GM21360 (cell line): Measurements from ENCODE around the gene SNIP1.
"Not testable (repeated sequence)": the region's sequence is repeated elsewhere in the genome, so short reads cannot be mapped to it uniquely, and the experiment has no call there.

Experiments used
- ATAC-seq: cut with Tn5 transposase; IDR thresholded peaks from one replicate; pipeline ENCODE4 v1.9.1; 2021; ENCODE audit warnings: mild to moderate bottlenecking, moderate library complexity; ENCODE audit not compliant: unreplicated experiment

Gene SNIP1

DNA sequence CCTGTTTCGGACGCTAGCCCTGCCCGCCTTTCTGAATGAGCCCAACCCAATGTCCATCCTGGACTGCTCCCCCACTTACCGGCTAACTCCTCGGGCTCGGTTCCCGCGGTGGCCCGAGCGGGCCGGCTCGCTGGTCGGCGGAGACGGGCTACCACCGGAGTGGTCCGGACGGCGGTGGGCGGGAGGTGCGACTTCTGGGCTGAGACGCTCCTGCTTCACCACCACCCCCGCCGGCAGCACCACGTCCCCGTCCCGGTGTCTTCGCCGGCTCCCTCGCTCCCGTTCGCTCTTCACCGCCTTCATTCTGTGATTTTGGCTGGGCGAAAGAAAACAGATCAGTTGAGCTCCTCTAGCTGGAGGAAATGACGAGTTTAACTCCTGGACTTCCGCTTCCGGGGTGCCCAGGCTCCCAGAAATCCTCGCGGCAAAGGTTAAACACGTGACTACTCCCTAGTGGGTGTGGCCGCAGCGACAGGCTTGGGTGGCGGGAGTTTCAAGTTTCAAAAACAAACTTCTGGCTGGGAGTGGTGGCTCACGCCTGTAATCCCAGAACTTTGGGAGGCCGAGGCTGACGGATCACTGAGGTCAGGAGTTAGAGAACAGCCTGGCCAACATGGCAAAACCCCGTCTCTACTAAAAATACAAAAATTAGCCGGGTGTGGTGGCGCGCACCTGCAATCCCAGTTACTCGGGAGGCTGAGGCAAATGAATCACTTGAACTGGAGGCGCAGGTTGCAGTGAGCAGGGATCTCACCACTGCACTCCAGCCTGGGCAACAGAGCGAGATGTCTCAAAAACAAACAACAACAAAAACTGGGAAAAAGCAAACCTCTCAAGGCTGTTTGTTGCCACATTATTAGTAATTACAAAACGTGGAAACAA is at the start of gene SNIP1:
TSS of gene SNIP1 (minus strand) at position 367 of the 882 bp plus-strand sequence. CDS start at position 303, 64 bp downstream.
- peak; percentile 84 for ATAC-seq

DNA sequence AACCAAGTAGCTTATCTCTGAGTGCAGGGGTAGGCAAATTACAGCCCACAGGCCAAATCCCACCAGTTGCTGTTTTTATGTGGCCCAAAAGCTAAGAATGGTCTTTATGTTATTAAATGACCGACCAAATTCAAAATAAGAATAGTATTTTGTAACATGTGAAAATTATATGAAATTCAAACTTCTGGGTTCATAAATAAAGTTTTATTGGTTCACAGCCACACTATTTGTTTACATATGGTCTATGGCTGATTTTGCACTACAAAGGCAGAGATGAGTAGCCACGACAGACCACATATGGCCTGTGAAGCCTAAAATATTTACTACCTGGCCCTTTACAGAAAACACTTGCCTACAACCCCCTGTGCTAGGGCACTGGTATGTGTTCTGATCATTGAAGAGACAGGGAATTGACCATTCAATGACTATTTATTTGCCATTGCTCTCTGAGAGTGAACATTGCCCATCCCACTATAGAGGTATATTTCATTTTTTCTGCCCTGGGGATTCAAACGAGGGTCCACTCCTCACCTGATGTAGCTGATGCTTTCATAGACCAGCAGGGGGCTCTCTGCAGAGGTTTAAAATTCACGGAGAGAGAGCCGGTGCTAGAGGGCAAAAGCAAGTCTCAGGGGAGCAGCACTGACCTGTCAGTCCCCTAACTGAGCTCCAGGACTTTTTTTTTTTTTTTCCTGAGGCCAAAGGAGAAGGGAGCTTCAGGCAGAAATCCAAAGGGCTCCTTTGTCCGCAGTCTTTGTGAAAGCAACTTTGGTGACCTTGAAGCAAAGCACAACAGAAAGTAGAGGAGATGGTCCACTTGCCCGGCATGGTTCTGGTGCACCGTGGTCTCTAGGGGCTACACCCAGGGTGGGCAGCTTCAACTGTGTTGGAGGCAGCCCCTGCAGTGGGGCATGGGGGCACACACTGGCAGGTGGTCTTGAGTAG is 48.9 kb upstream of the SNIP1 start:
- ATAC-seq, result no peak

DNA sequence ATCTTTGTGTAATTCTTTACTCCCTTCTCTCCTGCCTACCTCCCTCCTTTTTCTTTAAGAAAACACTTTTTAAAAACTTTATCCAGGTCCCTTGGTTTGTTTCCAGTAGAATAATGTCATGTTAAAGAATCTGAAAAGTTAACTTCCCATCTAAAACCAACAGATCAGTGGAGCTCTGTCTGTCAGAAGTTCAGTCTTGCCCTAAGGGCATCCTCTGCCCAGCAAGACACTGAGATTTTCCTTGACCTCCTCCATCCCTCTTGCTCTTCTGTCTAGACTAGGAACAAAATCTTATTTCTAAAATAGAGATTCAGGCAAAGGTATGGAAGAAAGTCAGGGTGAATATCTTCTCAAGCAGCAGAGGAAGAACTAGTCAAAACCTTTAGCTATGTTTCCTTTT is 47.3 kb upstream of the SNIP1 start:
- no peak for ATAC-seq

DNA sequence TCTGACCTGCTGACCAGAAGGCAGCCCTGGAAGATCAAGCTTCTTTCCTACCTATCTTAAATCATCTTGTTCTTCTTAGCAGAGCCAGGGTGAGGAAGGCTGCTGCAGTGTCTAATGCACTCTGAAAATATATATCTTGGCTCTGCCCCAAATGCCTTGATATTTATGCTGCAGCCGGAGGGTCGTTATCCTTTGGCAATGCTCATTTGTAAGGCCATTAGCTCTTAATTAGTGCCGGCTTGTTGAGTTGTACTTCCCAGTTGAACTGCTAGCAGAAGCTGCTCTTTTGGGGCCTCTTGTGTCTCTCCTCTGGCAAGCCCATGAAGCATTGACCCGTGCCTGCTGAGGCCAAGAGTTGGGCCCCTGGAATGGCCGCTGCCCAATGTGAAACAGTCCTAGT is 45.8 kb upstream of the SNIP1 start:
- no peak for ATAC-seq

DNA sequence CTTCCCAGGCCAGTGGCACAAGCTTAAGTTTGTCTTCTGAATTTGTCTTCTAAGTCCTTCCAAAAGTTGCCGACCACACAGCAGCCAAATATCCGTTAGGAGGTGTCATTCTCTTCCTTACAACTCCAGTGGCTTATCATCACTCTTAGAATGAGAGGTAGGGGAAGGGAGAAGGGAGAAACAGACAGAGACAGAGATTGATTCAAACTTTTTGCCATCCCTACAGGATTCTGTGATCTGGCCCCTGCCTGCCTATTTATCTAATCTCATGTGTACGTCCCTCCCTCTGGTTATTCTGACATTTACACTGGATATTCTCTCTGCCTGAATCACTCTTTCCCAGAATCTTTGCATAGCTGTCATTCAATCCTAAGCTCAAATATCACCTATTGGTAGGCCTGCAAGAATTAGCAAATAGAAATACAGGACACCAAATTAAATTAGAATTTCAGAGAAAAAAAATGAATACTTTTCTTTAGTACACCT is 42.1 kb upstream of the SNIP1 start:
- no peak for ATAC-seq

DNA sequence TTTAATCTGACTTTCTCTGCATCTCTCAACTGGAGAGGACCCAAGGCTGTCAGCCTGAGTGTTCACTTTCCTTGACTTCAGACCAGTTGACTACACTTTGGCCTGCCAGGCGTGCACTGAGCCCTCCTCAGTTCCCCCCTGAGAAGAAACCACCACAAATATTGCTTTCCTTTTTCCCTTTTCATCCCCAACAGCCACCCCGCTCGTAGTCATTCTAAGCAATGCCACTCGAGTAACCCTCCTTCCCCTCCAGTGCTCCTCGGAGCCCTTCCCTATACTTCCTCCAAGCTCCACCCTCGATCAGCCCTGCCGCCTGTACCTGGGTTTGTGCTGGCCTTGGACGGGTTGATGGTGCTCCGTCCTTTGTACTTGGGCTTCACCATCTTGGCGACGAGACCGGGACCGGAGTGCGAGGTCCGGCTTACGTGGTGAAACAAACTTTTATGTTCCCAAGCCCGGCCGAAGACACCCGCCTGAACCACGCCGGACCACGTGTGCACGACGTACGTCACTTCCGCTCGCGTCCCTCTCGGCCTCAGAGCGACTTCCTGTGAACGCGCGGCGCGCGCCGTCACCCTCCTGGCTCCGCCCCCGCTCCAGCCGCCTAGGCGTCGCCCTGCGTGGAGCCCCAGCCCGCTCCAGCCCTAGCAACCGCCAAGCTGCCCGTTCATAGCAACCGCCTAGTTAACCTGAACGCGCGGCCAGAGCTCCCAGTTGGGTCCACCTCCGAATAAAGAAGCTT is 41.5 kb upstream of the SNIP1 start, which contains the start of gene GNL2:
TSS of gene GNL2 (minus strand) at position 498 of the 742 bp plus-strand sequence. CDS start at position 383, 115 bp downstream.
- peak; percentile 93 for ATAC-seq

- no peak for ATAC-seq
Observed at GRCh38 chr1:37593726-37594125, 39.6 kb upstream of the SNIP1 start.

GRCh38 chr1:37588939-37589338 is 34.8 kb upstream of the SNIP1 start:
- ATAC-seq, result no peak

- not testable (repeated sequence) for ATAC-seq
Observed at GRCh38 chr1:37584544-37584943, 30.5 kb upstream of the SNIP1 start.

DNA sequence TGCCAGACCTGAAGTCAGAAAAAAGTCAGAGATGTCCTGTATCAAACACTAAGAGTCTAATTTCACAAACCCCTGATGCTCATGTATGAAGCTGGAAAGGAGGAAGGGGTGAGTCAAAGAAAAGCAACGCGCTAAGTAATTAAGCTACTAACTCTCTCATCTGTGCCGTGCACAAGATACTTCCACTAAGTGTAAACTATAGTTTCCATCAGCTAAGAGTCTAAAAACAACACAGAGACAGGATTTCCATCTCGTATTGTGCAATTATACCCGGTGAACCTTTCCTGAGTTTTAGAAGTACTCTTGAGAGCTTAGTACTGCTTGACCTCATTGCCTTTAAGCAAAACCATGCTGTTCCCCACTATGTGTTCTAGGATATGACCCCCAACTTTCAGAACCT is 21.6 kb upstream of the SNIP1 start:
- ATAC-seq, result no peak

DNA sequence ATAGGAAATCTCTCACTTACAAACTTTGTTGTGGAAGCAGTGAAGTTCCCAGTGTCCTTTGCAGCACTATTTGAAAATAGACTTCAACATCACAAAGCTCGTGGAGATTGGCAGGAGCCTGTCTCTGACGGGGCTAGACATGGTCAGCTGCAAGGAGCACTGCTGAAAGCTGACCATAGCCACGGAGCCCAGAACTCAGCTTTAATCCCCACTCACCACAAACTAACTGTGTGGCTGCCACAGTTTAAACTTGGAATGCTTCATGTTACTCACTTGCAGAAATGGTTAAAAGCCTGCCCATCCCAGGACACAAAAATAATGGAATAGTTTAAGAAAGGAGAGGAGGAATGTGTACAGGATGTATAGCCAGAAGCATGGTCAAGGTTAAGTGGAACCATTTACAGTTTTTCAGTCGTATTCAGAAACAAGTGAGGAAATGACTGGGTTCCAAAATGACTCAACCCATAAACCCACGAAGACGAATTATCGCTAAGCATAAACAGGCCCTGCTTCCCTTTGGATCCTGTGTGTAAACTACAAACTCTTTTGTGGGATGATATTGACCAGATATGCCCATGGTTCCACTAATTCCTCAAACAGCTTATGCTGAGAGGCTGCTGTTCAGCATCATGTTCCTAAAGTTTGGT is 20.9 kb upstream of the SNIP1 start:
- no peak for ATAC-seq

DNA sequence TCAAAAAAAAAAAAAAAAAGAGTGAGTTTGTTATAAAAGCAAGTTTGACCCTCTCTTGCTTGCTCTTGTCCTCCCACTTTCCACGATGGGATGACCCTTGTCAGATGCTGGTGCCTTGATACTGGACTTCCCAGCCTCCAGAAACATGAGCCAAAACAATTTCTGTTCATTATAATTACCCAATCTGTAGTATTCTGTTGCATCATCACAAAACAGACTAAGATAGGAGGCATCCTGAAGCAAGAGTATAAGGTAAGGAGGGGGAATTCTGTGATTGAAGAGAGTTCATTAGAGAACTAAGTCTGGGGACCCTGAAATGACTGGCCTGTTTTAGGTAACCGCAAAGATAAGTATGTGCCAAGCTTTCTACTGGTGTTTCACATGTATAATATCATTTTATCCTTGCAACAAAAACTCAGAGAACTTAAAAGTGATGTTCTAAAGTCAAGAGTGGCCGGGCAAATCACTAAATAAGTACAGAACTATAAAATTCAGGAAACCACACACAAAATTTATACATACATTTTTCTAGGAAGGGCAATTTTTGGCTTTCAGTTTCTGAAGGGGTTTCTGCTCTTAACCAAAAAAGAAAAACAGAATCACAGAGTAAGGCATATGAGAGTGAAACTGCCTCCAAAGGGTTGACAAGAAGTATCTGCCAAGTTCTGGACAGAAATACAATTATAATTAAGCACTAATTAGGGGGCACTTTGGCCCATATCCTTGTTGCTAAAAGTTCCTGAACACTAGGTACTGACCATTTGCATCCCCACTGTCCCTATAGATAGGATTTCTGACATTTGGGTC is 16.6 kb upstream of the SNIP1 start:
- no peak for ATAC-seq

DNA sequence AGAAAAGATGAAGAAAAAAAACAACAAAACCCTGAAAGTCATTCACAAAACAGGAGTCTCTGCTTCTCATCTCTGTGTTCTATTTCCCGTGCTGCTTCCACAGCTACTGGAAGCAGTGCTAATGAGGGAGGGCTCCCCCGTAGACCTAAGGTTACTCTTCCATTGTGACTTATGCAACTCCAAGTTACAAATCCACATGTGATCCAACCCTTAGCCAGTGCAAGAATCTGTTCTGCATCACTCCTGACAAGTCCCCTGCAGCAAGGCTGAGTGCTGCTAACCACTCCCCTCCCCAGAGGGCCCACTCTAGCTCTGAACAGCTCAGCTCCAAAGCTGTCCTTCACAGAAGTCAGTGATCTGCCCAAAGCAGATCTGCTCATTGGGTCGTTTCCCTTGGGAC is 12.9 kb upstream of the SNIP1 start:
- ATAC-seq, result no peak

- ATAC-seq, result no peak
Observed at GRCh38 chr1:37564892-37565291, 10.8 kb upstream of the SNIP1 start.

- ATAC-seq, result no peak
Observed at GRCh38 chr1:37562984-37563383, 8.9 kb upstream of the SNIP1 start.

DNA sequence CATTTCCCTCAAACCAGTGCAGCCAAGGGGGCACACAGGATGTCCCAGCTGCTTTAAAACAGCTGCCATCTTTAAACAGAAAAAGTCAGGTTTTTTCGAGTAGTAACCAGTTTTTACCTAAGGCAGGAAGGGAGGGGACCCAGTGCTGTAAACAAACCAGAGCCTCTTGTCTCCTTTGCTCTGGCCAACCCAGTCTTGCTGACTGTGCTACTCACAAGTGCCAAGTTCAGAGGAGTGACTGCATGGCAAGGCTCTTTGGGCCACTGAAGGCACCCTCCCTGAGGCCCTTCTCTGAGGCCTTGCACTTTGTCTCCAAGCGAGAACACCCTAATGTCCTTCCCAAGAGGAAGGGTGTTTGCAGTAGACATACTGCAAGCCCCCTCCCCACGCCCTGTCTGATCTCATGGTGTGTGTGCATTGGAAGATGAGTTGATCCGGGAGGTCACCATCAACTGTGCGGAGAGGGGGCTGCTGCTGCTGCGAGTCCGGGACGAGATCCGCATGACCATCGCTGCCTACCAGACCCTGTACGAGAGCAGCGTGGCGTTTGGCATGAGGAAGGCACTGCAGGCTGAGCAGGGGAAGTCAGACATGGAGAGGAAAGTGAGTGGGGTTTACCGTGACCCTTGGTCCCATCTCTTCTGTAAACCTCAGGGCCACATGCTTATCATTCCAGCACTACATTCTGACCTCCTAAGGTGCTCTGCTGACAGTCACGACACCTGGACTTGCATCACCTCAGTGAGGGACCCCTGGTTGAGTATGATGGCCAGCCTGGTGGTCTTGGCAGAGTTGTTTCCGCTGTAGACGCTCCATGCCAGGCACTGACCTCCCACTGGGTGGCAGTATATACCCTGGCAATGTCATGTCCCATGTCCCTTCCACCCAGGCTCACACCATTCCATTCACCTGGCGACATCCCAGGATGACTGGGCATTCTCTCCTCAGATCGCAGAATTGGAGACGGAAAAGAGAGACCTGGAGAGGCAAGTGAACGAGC is 7.3 kb upstream of the SNIP1 start:
- ATAC-seq, result no peak

GRCh38 chr1:37560401-37561132 is 6.5 kb upstream of the SNIP1 start:
- no peak for ATAC-seq
